ENCODE results near the gene FAM222B. TPM values are rescaled to one million over a fixed set of nuclear protein-coding genes. Genes with fewer than 3 reads are reported as not detected.

The FAM222B gene
- total RNA-seq, 1 experiment from 2014 or later = 32.4 TPM

Other genes with a start within 250 kb of the FAM222B start
- gene SPAG5, start 243.8 kb downstream of the FAM222B start, total RNA-seq (2014; rRNA removed; shearing (Covaris generic)) = 153 and 166 TPM in 2 replicates
- gene RSKR, start 228.6 kb downstream of the FAM222B start, total RNA-seq (2014; rRNA removed; shearing (Covaris generic)) = 12.2 and 14.7 TPM in 2 replicates
- gene BLTP2, start 197.6 kb downstream of the FAM222B start, total RNA-seq (2014; rRNA removed; shearing (Covaris generic)) = 86.6 and 97.0 TPM in 2 replicates
- gene SDF2, start 180.9 kb downstream of the FAM222B start, total RNA-seq (2014; rRNA removed; shearing (Covaris generic)) = 47.3 and 52.7 TPM in 2 replicates
- 25.1 and 32.4 TPM in 2 replicates for gene SUPT6H, start 180.6 kb downstream of the FAM222B start, total RNA-seq (2014; rRNA removed; shearing (Covaris generic))
- gene PROCA1, start 130.9 kb downstream of the FAM222B start, total RNA-seq (2014; rRNA removed; shearing (Covaris generic)) = 13.9 and 23.7 TPM in 2 replicates
- gene RAB34, start 124.9 kb downstream of the FAM222B start, total RNA-seq (2014; rRNA removed; shearing (Covaris generic)) = 209 and 284 TPM in 2 replicates
- 778 and 823 TPM in 2 replicates for gene RPL23A, start 122.8 kb downstream of the FAM222B start, total RNA-seq (2014; rRNA removed; shearing (Covaris generic))
- gene TLCD1, start 116.6 kb downstream of the FAM222B start, total RNA-seq (2014; rRNA removed; shearing (Covaris generic)) = 15.6 and 21.4 TPM in 2 replicates
- 10.9 and 12.5 TPM in 2 replicates for gene NEK8, start 114.0 kb downstream of the FAM222B start, total RNA-seq (2014; rRNA removed; shearing (Covaris generic))
- gene TRAF4, start 98.8 kb downstream of the FAM222B start, total RNA-seq (2014; rRNA removed; shearing (Covaris generic)) = 159 and 216 TPM in 2 replicates
- gene ERAL1, start 12.2 kb upstream of the FAM222B start, total RNA-seq (2014; rRNA removed; shearing (Covaris generic)) = 63.7 and 71.9 TPM in 2 replicates
- gene FLOT2, start 54.9 kb upstream of the FAM222B start, total RNA-seq (2014; rRNA removed; shearing (Covaris generic)) = 76.9 and 84.7 TPM in 2 replicates
- 11.9 and 17.0 TPM in 2 replicates for gene DHRS13, start 60.3 kb upstream of the FAM222B start, total RNA-seq (2014; rRNA removed; shearing (Covaris generic))
- gene PHF12, start 108.7 kb upstream of the FAM222B start, total RNA-seq (2014; rRNA removed; shearing (Covaris generic)) = 53.2 and 56.6 TPM in 2 replicates
- 0.37 and 0.83 TPM in 2 replicates for gene SEZ6, start 163.2 kb upstream of the FAM222B start, total RNA-seq (2014; rRNA removed; shearing (Covaris generic))
- gene PIPOX, start 200.4 kb upstream of the FAM222B start, total RNA-seq (2014; rRNA removed; shearing (Covaris generic)) = 17.4 and 26.4 TPM in 2 replicates